ENCODE data around the gene BTBD1.
"Not testable (repeated sequence)": the region's sequence is repeated elsewhere in the genome, so short reads cannot be mapped to it uniquely, and the experiment has no call there.

BTBD1 gene

DNA sequence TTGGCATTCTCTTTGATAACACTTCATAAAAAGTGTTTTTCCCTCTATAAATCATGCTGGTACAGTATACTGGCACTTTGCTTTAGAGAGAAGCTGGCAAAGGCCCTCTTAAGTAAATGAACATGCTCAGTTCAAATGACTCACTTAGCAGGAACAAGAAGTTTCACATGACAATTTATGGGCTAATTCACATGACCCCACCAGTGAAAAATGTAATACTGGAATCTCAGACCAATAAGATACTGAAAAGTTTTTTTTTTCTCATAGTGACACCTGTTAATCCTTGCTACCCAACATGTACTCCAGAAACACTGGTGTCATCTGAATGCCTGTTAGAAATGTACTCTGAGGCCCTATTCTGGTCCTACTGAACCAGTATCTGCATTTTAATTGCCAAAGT lies 13.9 kb downstream of the BTBD1 start:
- DNase-seq = no peak

DNA sequence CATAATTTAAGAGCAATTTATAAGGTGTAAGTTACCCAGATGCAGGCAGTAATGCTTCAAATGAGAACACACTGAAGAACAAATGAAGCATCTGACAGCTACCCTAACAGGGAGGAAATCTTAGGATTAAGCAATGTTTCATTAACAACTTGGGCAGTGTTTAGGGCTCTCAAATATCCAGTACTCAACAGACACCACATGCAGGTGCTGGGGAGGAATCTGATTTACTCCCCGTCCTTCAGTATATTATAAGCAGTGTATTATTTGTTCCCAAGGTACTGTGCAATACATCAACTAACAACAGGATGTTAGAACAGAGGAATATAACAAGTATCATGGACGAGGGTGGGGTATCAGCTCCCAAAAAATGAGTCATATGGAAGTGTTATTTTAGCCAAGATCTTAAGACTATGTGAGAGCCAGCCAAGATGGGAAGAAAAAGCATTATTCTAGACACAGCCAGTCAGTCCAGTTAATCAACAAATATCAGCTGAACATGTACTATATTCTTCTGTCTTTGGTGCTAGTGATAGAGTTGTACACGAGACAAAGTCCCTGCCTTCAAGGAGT lies 20.4 kb downstream of the BTBD1 start:
- DNase-seq = no peak

DNA sequence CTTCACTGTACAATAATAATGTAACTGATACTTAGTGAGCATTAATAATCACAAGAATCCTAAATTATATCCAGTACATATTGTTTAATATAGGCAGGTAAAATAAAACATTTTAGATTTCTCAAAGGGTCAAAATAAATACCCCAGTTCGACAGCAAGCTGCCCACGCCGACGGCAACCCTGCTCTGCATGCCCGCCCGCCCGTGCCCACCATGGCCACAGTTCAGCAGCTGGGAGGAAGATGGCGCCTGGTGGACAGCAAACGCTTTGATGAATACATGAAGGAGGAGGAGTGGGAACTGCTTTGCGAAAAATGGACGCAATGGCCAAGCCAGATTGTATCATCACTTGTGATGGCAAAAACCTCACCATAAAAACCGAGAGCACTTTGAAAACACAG lies 22.9 kb downstream of the BTBD1 start:
- DNase-seq = no peak

DNA sequence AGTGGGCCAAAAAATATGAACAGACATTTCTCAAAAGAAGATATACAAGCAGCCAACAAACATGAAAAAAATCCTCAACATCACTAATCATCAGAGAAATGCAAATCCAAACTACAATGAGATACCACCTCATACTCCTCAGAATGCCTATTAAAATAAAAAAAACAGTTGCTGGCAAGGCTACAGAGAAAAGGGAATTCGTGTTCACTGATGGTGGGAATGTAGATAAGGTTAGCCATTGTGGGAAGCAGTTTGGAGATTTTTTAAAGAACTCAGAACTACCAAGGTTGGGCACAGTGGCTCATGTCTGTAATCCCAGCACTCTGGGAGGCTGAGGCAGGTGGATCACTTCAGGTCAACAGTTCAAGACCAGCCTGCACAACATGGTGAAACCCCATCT lies 27.8 kb downstream of the BTBD1 start:
- no peak for DNase-seq

DNA sequence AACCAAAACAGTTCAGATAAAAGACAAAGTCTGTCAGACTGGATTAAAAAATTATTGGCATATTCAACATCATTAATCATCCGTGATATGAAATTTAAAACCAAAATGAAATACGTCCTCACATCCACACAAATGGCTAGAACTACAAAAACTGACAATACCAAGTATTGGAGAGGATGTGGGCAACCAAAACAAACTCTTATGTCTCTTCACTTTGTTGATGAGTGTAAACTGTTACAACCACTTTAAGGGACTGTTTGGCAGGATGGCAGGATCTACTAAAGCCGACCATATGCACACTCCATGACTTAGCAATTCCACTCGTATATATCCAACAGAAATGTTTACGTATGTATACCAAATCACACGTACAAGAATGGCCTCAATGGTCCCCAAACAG lies 30.8 kb downstream of the BTBD1 start:
- DNase-seq = no peak

DNA sequence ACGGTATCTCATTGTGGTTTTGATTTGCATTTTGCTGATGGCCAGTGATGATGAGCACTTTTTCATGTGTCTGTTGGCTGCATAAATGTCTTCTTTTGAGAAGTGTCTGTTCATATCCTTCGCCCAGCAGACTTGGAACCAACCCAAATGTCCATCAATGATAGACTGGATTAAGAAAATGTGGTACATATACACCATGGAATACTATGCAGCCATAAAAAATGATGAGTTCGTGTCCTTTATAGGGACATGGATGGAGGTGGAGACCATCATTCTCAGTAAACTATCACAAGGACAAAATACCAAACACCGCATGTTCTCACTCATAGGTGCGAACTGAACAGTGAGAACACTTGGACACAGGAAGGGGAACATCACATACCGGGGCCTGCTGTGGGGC lies 35.8 kb downstream of the BTBD1 start:
- not testable (repeated sequence) for DNase-seq

DNA sequence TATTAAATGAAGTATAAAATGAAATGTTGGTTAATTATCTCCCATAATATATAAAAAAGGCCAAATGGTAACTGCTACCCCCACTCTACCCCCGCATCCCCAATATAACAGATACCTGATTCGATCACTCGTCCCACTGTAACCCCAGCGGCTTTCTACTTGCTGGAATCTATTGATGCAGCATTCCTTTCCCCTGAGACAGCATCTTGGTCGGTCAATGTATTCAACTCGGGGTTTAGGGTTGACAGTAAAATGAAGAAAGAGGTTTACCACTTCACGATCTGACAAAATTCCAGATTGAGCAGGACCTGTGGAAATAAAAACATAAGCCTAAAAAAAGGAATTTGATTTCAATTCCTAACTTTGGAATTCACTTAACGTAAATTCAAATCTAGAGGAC lies 37.0 kb downstream of the BTBD1 start:
- no peak for DNase-seq

DNA sequence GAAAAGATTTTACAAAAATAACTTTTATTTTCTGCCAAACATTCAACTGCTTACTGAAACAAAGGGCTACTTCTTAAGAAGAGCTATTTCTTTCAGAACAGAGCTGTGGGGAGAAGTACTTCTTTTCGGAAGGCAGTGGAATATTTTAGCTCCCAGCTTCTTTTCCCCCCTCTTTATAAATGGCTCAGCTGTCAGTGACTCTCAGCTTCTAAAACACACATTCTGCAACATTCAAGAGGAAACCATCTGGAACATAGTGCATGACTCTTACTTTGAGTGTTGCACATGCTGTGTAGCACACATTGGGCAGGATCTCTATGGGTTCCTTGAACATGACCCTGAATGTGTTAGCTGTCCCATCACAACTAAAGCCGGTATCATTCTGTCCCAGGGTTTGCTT lies 48.6 kb downstream of the BTBD1 start:
- no peak for DNase-seq

DNA sequence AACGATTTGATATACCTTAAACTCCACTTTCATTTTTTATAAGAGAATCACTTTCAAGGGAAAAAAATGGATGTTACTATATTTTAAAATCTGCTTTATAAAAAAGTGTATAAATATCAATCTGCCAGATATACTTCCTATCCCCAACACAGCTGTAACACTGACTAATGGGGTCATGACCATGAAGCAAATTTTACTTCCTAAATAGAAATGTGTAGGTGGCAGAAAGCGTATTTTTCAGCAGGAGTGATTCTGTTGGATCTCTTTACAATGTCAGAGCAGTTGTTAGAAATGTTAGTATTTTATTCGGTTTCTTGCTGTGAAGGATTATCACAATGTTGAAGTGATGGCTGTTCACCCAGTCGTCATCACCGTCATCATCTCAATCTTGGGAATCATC lies 50.1 kb downstream of the BTBD1 start:
- no peak for DNase-seq

DNA sequence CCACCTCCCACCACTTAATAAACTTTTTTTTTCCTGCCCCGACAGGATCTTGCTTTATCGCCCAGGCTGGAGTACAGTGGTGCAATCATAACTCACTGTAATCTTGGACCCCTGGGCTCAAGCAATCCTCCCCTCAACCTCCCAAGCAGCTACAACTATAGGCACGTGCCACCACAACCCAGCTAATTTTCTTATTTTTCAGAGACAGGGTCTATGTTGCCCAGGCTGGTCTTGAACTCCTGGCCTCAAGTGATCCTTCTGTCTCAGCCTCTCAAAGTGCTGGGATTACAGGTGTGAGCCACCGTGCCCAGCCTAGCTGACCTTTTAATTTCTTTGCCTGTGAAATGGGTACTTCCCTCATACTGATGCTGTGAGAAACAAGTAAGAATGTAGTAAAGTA lies 51.7 kb downstream of the BTBD1 start:
- no peak for DNase-seq

DNA sequence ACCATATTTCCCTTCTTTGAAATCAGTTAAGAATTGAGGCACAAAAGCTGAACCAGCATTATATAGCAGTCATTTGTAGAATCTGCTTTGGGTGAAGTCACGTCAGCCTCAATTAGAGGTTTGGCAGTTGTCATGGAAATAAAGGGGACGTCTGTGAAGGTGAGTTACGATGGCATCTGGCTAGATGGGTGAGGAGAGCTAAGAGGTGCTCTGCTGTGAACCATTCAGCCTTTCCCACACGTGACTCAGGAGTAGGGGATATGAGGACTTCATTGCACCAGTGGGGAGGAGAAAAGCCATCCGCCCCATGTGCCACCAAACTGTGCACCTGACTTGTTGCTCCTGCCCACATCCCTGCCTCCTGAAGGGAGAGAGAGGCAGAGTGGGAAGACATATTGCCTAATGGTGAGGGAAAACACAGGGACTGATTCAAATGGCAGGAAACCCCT lies 52.8 kb downstream of the BTBD1 start:
- no peak for DNase-seq

DNA sequence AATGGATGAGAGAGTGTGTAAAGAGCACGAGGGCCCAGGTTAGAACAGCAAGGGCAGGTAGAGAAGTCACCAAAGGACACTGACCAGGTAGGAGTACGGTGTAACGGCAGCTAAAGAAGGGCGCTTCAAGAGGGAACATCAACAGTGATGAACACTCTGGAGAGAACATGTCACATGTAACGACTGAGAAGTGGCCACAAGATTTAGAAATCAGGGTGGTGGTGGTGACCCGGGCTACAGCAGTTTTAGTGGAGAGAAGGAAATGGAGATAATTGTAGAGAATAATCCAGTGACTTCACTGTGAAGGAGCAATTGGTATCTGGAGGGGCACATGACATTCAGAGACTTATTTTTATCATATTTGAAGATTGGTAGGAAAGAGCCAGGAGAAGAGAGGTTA lies 54.4 kb downstream of the BTBD1 start:
- no peak for DNase-seq

DNA sequence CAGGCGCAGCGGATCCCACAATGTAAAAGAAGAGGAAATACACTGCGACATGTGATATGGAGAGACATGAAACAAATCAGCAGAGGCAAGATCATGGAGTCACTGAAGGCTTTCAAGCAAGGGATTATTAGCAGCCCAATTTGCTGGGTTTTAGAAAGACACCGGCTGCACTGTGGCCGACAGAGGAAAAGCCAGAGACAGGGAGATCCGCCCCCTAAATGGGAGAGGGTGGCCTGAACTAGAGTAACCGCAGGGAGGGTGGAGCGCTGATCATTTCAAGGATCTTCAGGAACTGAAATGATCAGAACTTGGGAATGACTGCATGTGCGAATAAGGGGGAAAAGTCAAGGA lies 55.0 kb downstream of the BTBD1 start:
- no peak for DNase-seq

DNA sequence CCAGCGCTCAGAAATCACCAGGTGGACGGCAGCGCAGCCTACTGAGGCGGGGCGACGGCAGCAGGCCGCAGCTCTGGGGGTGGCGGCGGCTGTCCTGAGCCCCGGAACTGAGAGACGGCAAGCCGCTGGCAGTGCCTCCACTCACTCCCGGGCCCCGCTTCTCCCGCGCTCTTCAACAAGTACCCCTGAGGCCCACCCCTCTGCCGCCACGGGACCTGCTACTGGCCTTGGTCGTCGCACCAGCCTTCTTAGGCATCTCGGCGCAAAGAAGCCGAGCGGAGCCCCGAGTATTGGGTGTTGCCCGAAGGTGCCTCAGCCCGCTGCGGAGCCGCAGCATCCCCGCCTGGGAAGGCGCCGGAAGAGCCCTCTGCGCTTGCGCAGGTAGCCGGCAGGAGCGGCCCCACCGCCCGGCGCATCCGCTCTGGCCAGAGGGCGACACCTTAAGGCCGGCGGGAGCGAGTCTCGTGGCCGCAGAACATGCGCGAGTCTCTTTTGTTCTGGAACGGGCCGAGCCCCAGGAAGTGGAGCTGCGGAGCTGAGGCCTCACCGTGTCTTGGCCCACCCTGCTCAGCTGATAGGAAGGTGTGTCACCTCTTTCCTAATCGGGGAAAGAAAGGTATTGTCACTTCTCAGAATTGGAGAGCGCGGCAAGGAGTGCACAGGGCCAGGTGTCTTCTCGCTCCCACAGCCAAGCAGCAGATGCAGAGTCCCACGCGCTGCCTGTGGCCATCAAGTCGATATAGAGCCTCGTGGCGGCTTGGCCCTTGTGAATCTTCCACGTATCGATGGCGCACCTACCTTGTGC lies 55.6 kb downstream of the BTBD1 start, which contains the start of gene C15orf40:
TSS of gene C15orf40 (minus strand) at position 369 of the 805 bp plus-strand sequence. CDS start at position 337, 32 bp downstream.
- peak; percentile 90 for DNase-seq

DNA sequence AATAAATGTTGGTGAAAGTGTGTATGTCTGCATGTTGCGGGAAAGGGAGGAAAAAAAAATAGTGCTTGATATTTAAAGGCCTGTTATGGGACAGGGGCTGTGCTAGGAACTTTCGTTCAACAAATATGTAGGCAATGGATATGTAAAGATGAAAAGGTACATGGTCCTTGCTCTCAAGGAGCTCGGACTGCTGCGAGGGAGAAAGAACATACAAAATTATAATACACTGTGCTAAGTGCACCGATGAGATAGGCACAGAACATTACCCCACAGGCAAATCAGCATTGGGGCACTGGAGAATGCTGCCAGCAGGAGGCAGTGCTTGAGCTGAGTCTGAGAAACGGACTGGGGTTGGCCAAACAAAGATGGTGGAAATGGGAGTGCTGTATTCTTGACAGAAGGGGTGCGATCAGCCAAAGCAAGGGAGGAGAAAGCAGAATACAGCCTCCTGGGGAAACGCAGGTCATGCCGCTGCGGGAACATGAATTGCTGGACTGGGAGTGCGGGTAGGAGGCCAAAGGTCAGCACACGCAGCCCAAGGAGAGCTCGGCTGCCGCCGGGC lies 56.3 kb downstream of the BTBD1 start:
- DNase-seq = peak; percentile 76

DNA sequence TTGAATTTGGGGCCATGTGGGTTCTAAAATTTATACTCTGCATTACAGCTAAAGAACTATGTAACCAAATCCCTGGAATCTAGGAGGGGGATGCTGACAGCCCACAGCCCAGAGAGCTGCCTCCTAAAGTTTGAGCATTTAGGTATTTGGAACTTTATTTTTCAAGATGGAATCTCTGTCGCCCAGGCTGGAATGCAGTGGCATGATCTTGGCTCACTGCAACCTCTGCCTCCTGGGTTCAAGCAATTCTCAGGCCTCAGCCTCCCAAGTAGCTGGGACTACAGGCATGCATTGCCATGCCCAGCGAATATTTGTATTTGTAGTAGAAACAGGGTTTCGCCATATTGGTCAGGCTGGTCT lies 66.4 kb downstream of the BTBD1 start:
- DNase-seq = not testable (repeated sequence)

DNA sequence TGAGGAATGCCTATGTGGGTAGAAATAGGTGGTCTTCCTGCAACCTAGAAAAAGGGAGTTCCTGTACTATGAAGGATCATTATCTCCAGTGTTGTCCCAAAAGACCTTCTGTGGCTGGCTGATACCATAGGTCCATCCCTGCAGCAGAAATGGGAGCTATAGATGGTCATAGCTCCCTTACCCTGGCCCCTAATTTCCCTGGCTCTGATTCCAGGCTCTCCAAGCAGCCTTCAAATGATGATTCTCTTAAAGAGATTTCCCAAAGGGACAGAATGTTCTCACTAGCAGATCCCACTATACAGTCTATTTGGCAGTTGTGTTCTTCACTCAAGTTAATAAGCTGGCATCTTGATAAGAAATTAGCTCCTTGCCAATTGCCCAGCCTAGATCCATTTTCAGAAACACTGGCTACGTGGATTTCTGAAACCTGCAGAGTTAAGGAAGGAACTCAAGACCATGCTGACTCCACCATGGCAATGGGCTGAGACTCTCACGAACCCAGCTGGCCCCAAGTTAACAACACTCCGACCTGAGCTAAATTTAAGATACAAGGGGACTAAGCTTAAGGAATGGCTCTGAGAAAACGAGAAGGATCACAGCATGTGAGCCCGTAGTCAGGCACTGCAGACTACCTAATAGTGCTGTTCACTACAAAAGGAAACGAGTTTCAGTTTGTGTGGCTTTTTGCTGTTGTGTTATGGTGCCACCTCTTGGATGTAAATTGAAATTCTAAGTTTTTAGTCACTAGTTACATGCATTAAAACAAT lies 67.0 kb downstream of the BTBD1 start:
- no peak for DNase-seq

DNA sequence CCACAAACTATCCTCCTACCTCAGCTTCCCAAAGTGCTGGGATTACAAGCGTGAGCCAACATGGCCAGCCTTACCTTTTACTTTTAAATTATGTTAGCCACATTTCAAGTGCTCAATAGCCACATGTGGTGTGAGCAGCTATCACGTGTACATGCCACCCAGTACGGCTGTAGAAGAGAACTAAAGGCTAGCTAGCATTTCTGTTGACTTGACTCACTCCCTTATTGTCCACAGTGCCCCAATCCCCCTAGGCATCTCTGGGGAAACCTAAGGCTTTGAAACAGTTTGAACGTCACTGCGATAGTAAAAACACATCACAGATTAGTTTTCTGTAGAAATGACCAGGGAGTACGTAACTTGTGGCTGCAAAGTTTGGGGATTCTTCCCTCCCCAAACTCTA lies 67.6 kb downstream of the BTBD1 start:
- no peak for DNase-seq

DNA sequence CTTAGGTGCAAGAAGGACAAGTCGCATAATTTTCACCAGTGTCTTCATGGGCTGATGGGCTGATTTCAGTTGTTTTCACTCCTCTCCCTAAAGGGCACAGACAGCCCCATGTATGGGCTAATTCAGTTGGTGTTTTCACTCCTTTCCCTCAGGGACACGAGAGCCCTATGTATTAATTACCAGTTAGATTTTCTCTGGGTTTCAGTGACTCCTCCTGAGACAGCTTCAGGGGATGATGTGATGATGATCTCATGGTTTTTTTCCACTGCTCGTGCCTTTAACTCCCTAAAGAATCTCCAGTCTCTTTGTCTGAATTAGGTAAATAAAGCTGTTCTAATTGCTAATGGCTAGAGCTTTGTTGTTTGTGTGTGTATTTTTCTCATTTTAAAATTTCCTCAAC lies 71.1 kb downstream of the BTBD1 start:
- no peak for DNase-seq

DNA sequence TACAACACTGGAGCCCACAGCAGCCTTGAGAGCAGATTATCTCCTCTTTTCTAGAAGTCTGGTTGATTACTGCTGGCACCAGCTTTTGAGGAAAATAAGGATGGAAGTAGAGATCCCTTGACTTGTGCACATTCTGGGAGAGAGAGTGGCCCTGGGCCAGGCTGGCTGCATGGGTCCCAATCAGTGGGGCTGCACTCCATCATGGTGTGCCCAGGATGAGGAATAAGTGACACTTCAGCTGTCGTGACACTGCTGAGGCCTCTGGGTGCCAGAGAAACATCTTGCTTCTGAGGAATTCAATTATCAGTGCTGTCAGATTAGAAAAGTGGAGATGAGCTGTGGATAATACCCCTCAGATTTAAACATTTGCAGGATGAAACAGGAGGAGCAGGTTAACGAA lies 72.0 kb downstream of the BTBD1 start:
- no peak for DNase-seq

DNA sequence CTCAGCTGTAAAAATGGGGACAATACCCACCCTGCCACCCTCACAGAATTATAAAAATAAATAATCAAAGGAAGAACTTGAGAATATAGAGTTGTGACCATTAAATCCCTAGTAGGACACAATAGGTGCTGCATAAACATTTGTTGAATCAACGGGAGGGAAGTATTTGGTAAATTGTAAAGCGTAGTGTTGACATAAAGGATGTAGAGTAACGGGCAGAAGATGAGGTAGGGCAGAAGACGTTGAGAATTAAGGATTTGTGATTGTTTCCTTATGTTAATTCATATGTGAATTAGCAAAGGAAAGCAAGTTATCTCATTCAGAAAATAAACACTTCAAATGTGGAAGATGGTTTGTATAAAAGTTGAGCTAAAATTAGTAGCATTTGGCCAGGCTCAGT lies 73.9 kb downstream of the BTBD1 start:
- DNase-seq = no peak

DNA sequence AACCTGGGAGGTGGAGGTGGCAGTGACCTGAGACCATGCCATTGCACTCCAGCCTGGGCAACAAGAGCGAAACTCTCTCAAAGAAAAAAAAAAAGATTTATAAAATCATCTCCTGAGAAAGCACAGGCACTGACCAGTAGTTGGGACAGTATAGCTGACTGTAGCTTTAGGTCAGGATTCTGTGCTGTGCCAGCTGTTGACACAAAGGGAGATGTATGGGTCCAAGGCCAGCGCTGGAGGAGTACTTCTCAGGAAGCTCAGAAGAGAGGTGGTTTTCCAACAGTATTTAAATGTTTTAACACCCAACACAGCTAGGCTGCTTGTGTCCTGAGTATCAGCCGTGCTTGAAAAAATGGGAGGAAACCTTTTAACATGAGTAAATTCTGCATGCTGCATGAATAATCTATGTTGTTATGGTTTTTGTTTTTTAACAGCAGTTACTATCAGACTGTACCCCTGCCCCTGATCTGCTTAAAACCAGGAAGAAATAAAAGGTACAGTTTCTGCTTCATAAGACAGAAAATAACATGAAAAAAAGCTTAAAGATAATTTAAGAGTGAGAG lies 74.5 kb downstream of the BTBD1 start:
- DNase-seq = no peak

DNA sequence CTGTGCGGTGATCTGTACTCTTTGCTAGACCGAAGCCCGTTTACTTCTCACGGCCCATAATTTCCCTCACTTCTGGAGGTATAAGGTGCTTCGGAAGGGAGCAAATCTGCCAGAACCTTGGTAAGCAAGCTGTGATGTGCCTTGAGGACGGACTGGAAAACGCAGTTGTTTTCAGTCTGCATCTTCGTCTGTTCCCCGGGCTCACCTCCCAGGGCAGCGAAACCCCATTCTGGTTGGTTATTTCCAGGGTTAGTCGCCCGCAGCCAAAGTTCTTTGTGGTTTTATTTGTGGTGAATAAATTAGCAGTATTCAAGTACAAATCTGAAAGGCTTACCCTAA lies 80.6 kb downstream of the BTBD1 start:
- peak; percentile 17 for DNase-seq

All from CD4-positive, alpha-beta T cell treated with Interleukin-15 for 1 hour (primary cell).